DND-41 (cell line): ENCODE measurements around the gene CNTNAP5.

ENCODE experiments used
- ATAC-seq: fragments of 200-7000 bp; cut with Tn5 transposase; 3 replicates; pipeline ENCODE4 v1.9.1; 2021; ENCODE audit warnings: low read depth; ENCODE audit not compliant: insufficient read depth
- DNase-seq: peaks from one replicate; pipeline ENCODE4 v3.0.0-alpha.2; 2020
- H2AFZ ChIP-seq: 2 replicates; pipeline ENCODE4 v1.6.0; 2012; ENCODE audit warnings: low read depth, low read length
- H3K27ac ChIP-seq: 2 replicates; pipeline ENCODE4 v1.5.1; 2012; ENCODE audit warnings: low read length, inconsistent platforms
- H3K27me3 ChIP-seq: fragments of 200-600 bp; sonication (generic); 2 replicates; pipeline ENCODE4 v1.6.0; 2012; ENCODE audit warnings: low read length, mild to moderate bottlenecking, inconsistent platforms; ENCODE audit not compliant: insufficient read depth, poor library complexity
- H3K36me3 ChIP-seq: 2 replicates; pipeline ENCODE4 v1.5.1; 2012; ENCODE audit warnings: low read length, inconsistent platforms; ENCODE audit not compliant: insufficient read depth
- H3K4me1 ChIP-seq: 2 replicates; pipeline ENCODE4 v1.5.1; 2012; ENCODE audit warnings: mild to moderate bottlenecking, low read length; ENCODE audit not compliant: insufficient read depth
- H3K4me2 ChIP-seq: 2 replicates; pipeline ENCODE4 v1.6.0; 2012; ENCODE audit warnings: mild to moderate bottlenecking, moderate library complexity, low read length, inconsistent platforms; ENCODE audit not compliant: insufficient read depth
- H3K4me3 ChIP-seq, 2 experiments: fragments of 200-600 bp in 1 of 2; shearing (Covaris generic) in 1 of 2; 2 replicates each; pipeline ENCODE4 v1.5.1; 2012 to 2016; ENCODE audit warnings: inconsistent platforms in 2 of 2, low read length in 2 of 2, mild to moderate bottlenecking in 2 of 2, low read depth in 1 of 2, moderate library complexity in 1 of 2
- H3K79me2 ChIP-seq: 2 replicates; pipeline ENCODE4 v1.6.0; 2012; ENCODE audit warnings: low read length, inconsistent platforms; ENCODE audit not compliant: insufficient read depth
- H3K9ac ChIP-seq: 2 replicates; pipeline ENCODE4 v1.6.0; 2012; ENCODE audit warnings: low read depth, mild to moderate bottlenecking, inconsistent platforms, low read length, moderate library complexity
- H3K9me3 ChIP-seq: 2 replicates; pipeline ENCODE4 v1.5.1; 2012; ENCODE audit warnings: low read length, moderate library complexity, mild to moderate bottlenecking, inconsistent platforms; ENCODE audit not compliant: insufficient read depth, severe bottlenecking
- H4K20me1 ChIP-seq: 2 replicates; pipeline ENCODE4 v1.6.0; 2012; ENCODE audit warnings: low read length; ENCODE audit not compliant: insufficient read depth
- CTCF ChIP-seq: IDR thresholded peaks from 2 replicates; pipeline ENCODE4 v1.5.1; 2012; ENCODE audit warnings: borderline replicate concordance, low read length, moderate library complexity, mild to moderate bottlenecking; ENCODE audit not compliant: poor library complexity, severe bottlenecking; ENCODE audit errors: extremely low read depth
- EZH2 ChIP-seq: IDR thresholded peaks from 3 replicates; pipeline ENCODE4 v1.6.1; 2012; ENCODE audit warnings: borderline replicate concordance, low read depth, mild to moderate bottlenecking, moderate library complexity, low read length, inconsistent platforms; ENCODE audit not compliant: severe bottlenecking

The CNTNAP5 gene

GRCh38 chr2:124514236-124514635 is 489.1 kb downstream of the CNTNAP5 start:
- ATAC-seq (no peak), DNase-seq (no peak)
- Histone ChIP-seq H3K9me3 (peaks cover 9% of the 10 kb centered on the region), H3K4me1 (no peaks in the 10 kb centered on the region), H3K27me3 (no peaks in the 10 kb centered on the region), H3K9ac (no peak overlapping the region), H3K79me2 (no peaks in the 10 kb centered on the region), H4K20me1 (no peaks in the 10 kb centered on the region), H2AFZ (no peak overlapping the region), H3K4me2 (no peak overlapping the region), H3K36me3 (no peaks in the 10 kb centered on the region), H3K27ac (no peak overlapping the region), H3K4me3 (no peak overlapping the region)
- no peak for TF ChIP-seq EZH2
- no peak for TF ChIP-seq CTCF

- Histone ChIP-seq H3K27me3 (no peaks in the 10 kb centered on the region), H3K4me3 (no peak overlapping the region), H3K4me1 (no peaks in the 10 kb centered on the region), H3K27ac (no peak overlapping the region), H3K4me2 (no peak overlapping the region), H3K9me3 (peaks cover 9% of the 10 kb centered on the region), H2AFZ (no peak overlapping the region), H3K36me3 (no peaks in the 10 kb centered on the region), H3K79me2 (no peaks in the 10 kb centered on the region), H4K20me1 (no peaks in the 10 kb centered on the region), H3K9ac (no peak overlapping the region)
- no peak for ATAC-seq
- TF ChIP-seq EZH2 (no peak), CTCF (no peak)
- no peak for DNase-seq
These were observed 495.9 kb downstream of the CNTNAP5 start for GRCh38 chr2:124520953-124521352.

- Histone ChIP-seq H3K9ac (no peak overlapping the region), H3K27ac (no peak overlapping the region), H4K20me1 (no peaks in the 10 kb centered on the region), H3K36me3 (no peaks in the 10 kb centered on the region), H3K4me1 (no peaks in the 10 kb centered on the region), H3K27me3 (no peaks in the 10 kb centered on the region), H2AFZ (no peak overlapping the region), H3K9me3 (no peaks in the 10 kb centered on the region), H3K4me3 (no peak overlapping the region), H3K79me2 (no peaks in the 10 kb centered on the region), H3K4me2 (no peak overlapping the region)
- ATAC-seq (no peak), DNase-seq (no peak)
- TF ChIP-seq CTCF = no peak
- TF ChIP-seq EZH2 = no peak
These were observed 498.0 kb downstream of the CNTNAP5 start for GRCh38 chr2:124523096-124523495.

DNA sequence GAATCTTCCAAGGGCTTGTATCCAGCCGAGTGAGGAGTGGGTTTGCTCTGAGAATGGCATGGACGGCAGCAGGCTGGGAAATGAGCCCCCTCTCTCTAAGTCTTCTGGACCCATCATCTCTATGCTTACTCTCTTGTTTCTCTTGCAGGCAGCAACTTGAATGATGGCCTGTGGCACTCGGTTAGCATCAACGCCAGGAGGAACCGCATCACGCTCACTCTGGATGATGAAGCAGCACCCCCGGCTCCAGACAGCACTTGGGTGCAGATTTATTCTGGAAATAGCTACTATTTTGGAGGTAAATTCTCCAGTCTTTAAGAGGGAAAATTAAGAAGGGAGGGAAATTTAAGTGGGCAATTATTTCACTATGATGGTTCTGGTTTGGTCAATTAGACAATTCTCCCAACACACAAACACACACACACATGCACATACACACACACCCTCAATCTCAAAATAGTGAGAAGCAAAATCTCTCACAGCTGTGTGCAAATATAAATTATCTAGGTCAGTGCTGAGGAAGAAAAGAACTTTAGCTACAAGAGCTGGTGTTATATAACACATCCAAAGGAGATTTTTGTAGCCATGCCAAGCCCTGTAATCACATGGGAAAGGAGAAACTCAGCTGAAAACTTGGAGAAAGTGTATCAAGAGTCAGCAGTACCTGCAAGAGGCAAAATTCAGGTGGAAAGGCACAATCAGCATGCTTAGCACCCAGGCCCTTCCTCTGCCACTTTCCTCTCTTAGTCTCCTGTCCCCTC is 499.2 kb downstream of the CNTNAP5 start:
- no peak overlapping the region for H3K27ac ChIP-seq
- no peaks in the 10 kb centered on the region for H3K9me3 ChIP-seq
- H3K9ac ChIP-seq = no peak overlapping the region
- H3K4me2 ChIP-seq = no peak overlapping the region
- ATAC-seq (no peak), DNase-seq (no peak)
- no peaks in the 10 kb centered on the region for H3K79me2 ChIP-seq
- no peaks in the 10 kb centered on the region for H4K20me1 ChIP-seq
- TF ChIP-seq EZH2 (no peak), CTCF (no peak)
- H3K4me1 ChIP-seq = no peaks in the 10 kb centered on the region
- H3K27me3 ChIP-seq = no peaks in the 10 kb centered on the region
- H2AFZ ChIP-seq = no peak overlapping the region
- no peak overlapping the region for H3K4me3 ChIP-seq
- no peaks in the 10 kb centered on the region for H3K36me3 ChIP-seq
